Activated naive CD8-positive, alpha-beta T cell treated with anti-CD3 and anti-CD28 coated beads, Interleukin-2, amount 50 U/mL, for 24 hours (primary cell): Measurements from ENCODE around the gene SYCE3.
A peak's percentile ranks its signal among the peaks of the same experiment; 100 is the strongest.
"Not testable (repeated sequence)": the region's sequence is repeated elsewhere in the genome, so short reads cannot be mapped to it uniquely, and the experiment has no call there.

Source experiments
- ATAC-seq: fragments of 150-1000 bp; cut with Tn5 transposase; one replicate; pipeline ENCODE4 v1.10.0; 2021
- DNase-seq: peaks from one replicate; pipeline ENCODE4 v3.0.0; 2021
- H3K27ac Mint-ChIP-seq: one replicate; pipeline ENCODE4 v1.8.0; 2021; ENCODE audit warnings: mild to moderate bottlenecking, mixed read lengths
- H3K27me3 Mint-ChIP-seq: one replicate; pipeline ENCODE4 v1.8.0; 2021; ENCODE audit warnings: mixed read lengths
- H3K36me3 Mint-ChIP-seq: one replicate; pipeline ENCODE4 v1.8.0; 2021; ENCODE audit warnings: low read depth, mixed read lengths
- H3K4me1 Mint-ChIP-seq: one replicate; pipeline ENCODE4 v1.8.0; 2021; ENCODE audit warnings: mixed read lengths
- H3K4me3 Mint-ChIP-seq: one replicate; pipeline ENCODE4 v1.8.0; 2021; ENCODE audit warnings: mild to moderate bottlenecking, moderate library complexity, mixed read lengths
- H3K9me3 Mint-ChIP-seq: one replicate; pipeline ENCODE4 v1.8.0; 2021; ENCODE audit warnings: mixed read lengths

SYCE3 gene

DNA sequence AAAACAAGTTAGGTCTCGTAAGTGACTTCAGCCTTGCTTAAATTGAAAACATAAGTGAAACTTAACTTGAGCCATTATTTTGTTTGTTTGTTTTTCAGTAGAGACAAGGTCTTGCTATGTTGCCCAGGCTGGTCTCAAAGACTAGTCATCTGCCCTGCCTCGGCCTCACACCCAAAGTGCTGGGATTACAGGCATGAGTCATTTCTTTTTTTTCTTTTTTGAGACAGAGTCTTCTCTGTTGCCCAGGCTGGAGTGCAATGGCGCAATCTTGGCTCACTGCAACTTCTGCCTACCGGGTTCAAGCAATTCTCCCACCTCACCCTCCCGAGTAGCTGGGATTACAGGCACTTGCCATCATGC lies 21.1 kb downstream of the SYCE3 start:
- H3K27me3 Mint-ChIP-seq, DNase-seq, H3K9me3 Mint-ChIP-seq, H3K36me3 Mint-ChIP-seq, ATAC-seq: not testable (repeated sequence)
- Mint-ChIP-seq H3K27ac (peak overlapping the region; percentile 90), H3K4me1 (peaks cover 81% of the 10 kb centered on the region), H3K4me3 (peak overlapping the region; percentile 21)

DNA sequence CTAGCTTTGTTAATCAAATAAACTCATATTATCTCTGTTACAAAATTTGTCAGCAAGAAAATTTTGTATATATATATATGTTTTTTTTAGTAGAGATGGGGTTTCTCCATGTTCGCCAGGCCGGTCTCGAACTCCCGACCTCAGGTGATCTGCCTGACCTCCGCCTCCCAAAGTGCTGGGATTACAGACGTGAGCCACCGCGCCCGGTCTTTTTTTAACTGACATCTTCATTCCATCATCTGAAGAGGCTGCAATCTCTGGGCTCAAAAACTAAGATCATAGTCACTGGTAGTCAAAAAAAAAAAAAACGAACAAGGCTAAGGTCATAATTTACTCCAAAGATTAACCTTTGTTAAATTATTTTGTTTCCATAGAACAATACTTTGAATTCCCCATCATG lies 22.3 kb downstream of the SYCE3 start:
- H3K27ac Mint-ChIP-seq, result peak overlapping the region; percentile 90
- peaks cover 8% of the 10 kb centered on the region for H3K36me3 Mint-ChIP-seq
- peaks cover 6% of the 10 kb centered on the region for H3K9me3 Mint-ChIP-seq
- no peak for DNase-seq
- no peak for ATAC-seq
- no peaks in the 10 kb centered on the region for H3K27me3 Mint-ChIP-seq
- H3K4me1 Mint-ChIP-seq, result peaks cover 72% of the 10 kb centered on the region
- peak overlapping the region; percentile 50 for H3K4me3 Mint-ChIP-seq

DNA sequence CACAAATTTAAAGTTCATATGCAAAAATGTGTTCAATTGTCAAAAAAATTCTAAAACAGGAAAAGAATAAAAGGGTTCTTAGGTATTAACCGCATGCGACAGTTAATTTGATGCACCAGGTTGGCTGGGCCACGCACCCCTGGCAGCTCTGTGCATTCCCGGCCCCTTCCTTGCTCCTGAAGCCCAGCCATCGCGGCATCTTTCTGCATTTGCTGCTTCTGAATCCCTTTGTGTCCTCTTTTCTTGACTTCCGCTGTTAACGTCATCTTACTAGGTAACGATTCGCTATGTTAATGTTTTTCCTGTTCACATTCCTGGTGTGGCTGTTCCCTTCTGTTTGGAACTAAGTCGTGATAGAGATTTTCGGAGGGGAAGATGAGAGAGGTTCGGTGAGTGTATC lies 25.0 kb downstream of the SYCE3 start:
- ATAC-seq, result no peak
- Mint-ChIP-seq H3K4me1 (peaks cover 75% of the 10 kb centered on the region), H3K4me3 (peak overlapping the region; percentile 1), H3K9me3 (peaks cover 6% of the 10 kb centered on the region), H3K27ac (peak overlapping the region; percentile 97), H3K27me3 (no peaks in the 10 kb centered on the region), H3K36me3 (peaks cover 8% of the 10 kb centered on the region)
- DNase-seq, result no peak

DNA sequence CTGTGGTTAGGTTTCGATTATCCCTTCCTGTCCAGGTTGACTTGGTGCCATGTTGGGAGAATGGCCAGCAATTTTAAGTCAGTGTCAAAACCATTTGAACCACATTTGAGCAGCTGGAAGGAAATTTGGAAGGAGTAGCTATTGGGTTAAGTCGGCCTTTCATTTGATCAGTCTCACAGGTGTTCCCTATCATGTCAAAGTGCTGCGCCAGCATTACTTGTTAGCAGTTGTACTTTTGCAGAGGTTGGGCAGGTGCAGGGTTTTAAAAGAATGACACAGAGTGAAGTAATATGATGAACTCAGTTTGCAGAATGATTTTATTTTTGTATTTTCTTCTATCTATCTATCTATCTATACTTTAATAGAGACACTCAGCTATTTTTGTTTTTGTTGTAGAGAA lies 26.5 kb downstream of the SYCE3 start:
- H3K36me3 Mint-ChIP-seq, result peaks cover 2% of the 10 kb centered on the region
- no peaks in the 10 kb centered on the region for H3K27me3 Mint-ChIP-seq
- H3K9me3 Mint-ChIP-seq, result no peaks in the 10 kb centered on the region
- H3K27ac Mint-ChIP-seq, result no peak overlapping the region
- DNase-seq (no peak), ATAC-seq (no peak)
- peaks cover 63% of the 10 kb centered on the region for H3K4me1 Mint-ChIP-seq
- H3K4me3 Mint-ChIP-seq, result no peak overlapping the region

DNA sequence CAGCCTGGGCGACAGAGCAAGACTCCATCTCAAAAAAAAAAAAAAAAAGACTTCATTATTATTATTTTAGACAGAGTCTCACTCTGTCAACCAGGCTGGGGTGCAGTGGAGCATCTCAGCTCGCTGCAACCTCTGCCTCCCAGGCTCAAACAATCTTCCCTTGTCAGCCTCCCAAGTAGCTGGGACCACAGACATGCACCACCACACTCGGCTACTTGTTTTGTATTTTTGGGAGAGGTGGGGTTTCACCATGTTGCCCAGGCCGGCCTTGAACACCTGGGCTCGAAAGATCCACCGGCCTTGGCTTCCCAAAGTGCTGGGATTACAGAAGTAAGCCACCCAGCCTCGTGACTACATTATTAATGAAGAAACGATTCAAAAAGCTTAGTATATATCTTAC lies 27.6 kb downstream of the SYCE3 start:
- Mint-ChIP-seq H3K4me3 (no peak overlapping the region), H3K9me3 (no peaks in the 10 kb centered on the region), H3K27me3 (no peaks in the 10 kb centered on the region), H3K27ac (no peak overlapping the region), H3K4me1 (peaks cover 55% of the 10 kb centered on the region), H3K36me3 (no peaks in the 10 kb centered on the region)
- DNase-seq (no peak), ATAC-seq (no peak)

DNA sequence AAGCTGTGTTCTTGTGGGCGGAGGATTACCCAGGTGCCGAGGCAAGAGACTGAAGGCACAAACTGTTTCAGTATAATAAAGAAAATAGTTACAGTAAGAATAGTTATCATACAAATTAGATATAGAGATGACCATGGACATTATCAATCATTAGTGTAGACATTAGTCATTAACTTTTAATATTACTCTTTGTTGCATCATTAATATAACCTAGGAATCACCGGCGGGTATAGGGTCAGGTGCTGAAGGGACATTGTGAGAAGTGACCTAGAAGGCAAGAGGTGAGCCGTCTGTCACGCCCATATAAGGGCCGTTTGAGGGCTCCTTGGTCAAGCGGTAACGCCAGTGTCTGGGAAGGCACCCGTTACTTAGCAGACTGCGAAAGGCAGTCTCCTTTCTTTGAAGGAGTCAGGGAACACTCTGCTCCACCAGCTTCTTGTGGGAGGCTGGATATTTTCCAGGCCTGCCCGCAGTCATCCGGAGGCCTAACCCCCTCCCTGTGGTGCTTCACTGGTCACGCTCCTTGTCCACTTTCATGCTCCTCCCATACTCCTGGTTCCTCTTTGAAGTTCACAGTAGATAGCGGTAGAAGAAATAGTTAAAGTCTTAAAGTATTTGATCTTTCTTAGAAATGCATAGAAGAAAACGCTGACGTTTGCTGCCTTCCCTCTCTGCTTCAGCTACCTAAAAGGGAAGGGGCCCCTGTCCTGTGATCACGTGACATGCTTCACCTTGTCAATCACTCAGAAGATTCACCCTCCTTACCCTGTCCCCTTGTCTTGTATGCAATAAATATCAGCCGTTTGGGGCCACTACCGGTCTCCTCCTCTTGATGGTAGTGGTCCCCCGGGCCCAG lies 28.6 kb downstream of the SYCE3 start:
- H3K36me3 Mint-ChIP-seq, ATAC-seq, H3K9me3 Mint-ChIP-seq, H3K27me3 Mint-ChIP-seq, H3K4me3 Mint-ChIP-seq, DNase-seq: not testable (repeated sequence)
- Mint-ChIP-seq H3K27ac (peak overlapping the region; percentile 62), H3K4me1 (peaks cover 46% of the 10 kb centered on the region)

DNA sequence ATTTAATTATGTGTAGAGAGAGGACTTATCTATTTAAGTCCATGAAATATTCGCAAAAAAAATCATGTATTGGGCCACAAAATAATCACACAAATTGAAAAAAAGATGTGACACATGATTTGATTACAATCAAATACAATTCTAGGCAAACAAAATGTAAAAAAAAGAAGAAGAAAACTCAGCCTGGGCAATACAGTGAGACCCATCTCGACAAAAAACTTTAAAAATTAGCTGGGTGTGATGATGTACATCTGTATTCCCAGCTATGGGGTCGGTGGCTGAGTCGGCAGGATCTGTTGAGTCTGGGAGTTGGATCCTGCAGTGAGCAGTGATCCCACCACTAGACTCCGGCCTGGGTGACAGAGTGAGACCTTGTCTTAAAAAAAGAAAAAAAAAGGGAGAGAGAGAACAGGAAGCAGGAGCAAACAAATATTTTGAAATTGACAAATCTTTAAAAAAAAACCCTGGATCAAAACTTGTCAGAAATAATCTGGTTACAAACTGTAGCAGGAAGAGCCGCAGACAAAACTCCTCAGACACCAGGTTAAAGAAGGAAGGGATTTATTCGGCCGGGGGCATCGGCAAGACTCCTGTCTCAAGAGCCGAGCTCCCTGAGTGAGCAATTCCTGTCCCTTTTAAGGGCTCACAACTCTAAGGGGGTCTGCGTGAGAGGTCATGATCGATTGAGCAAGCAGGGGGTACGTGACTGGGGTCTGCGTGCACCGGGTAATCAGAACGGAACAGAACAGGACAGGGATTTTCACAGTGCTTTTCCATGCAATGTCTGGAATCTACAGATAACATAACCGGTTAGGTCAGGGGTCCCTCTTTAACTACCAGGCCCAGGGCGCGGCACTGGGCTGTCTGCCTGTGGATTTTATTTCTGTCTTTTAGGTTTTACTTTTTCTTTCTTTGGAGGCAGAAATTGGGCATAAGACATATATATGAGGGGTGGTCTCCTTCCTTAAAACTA lies 29.6 kb downstream of the SYCE3 start:
- H3K4me3 Mint-ChIP-seq, result peak overlapping the region; percentile 88
- DNase-seq (no peak), ATAC-seq (no peak)
- peaks cover 44% of the 10 kb centered on the region for H3K4me1 Mint-ChIP-seq
- H3K9me3 Mint-ChIP-seq, result no peaks in the 10 kb centered on the region
- H3K27me3 Mint-ChIP-seq, result no peaks in the 10 kb centered on the region
- H3K36me3 Mint-ChIP-seq, result peaks cover 5% of the 10 kb centered on the region
- H3K27ac Mint-ChIP-seq, result peak overlapping the region; percentile 78

DNA sequence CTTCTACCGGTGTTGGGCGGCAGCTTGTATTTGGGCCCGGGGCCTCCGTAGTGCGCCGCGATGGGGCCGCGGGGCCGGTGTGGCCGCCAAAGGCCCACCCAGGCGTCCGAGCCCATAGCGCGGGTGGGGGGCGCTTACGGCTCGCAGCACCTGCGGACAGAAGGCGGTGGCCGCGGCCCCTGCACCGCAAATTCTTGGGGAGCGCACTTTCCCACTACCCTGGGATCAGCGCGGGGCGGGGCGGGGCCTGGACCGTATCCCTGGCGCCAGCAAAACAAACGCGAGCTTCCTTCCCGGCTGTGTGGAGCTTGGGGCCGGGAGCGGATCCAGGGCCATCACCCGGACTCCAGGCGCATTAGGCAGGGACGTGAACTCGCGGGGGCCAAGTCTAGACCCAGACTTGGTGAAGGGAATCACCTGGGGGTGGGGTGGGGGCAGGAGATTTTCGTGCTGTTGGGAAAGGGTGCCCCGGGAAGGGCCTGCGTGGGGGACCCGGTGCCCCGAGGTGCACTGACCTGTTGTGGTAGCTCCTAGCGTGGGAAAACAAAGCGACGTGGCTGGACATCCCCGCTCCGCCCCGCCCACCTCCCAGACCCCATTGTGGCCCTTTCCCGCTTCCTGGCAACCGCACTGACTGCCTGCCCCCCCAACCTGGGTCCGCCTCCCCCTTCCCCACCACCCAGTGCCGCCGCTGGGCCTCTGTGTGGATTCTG lies 30.6 kb downstream of the SYCE3 start:
- Mint-ChIP-seq H3K4me1 (peaks cover 44% of the 10 kb centered on the region), H3K27ac (peak overlapping the region; percentile 78), H3K27me3 (no peaks in the 10 kb centered on the region)

DNA sequence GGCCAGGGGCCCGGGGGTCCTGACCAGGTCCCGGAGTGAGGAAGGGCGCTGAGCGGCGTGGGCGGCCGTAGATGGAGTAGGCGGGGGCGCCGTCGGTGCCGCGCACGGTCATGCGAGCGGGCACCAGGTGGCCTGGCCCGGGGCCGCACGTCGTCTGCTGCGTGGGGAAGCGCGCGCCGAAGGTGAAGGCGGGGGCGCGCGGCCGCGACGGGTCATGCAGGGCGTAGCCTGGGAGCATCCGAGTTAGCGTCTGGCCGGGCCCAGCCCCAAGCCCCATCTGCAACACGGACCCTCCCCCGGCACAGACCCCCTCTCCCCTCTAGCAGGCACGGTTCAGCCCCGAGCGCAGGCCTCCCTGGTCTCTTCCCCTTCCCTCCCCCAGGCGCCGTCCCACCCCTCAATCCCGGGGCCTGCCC lies 31.2 kb downstream of the SYCE3 start:
- Mint-ChIP-seq H3K36me3 (peaks cover 5% of the 10 kb centered on the region), H3K27me3 (no peaks in the 10 kb centered on the region), H3K27ac (peak overlapping the region; percentile 94), H3K9me3 (no peaks in the 10 kb centered on the region), H3K4me3 (peak overlapping the region; percentile 88), H3K4me1 (peaks cover 45% of the 10 kb centered on the region)
- peak; percentile 79 for DNase-seq
- ATAC-seq, result peak; percentile 44

More for the DNA sequence above, 30.6 kb downstream of the SYCE3 start:
- no peak for DNase-seq
- H3K4me3 Mint-ChIP-seq, result peak overlapping the region; percentile 88
- ATAC-seq, result no peak
- H3K36me3 Mint-ChIP-seq, result peaks cover 5% of the 10 kb centered on the region
- H3K9me3 Mint-ChIP-seq, result no peaks in the 10 kb centered on the region

DNA sequence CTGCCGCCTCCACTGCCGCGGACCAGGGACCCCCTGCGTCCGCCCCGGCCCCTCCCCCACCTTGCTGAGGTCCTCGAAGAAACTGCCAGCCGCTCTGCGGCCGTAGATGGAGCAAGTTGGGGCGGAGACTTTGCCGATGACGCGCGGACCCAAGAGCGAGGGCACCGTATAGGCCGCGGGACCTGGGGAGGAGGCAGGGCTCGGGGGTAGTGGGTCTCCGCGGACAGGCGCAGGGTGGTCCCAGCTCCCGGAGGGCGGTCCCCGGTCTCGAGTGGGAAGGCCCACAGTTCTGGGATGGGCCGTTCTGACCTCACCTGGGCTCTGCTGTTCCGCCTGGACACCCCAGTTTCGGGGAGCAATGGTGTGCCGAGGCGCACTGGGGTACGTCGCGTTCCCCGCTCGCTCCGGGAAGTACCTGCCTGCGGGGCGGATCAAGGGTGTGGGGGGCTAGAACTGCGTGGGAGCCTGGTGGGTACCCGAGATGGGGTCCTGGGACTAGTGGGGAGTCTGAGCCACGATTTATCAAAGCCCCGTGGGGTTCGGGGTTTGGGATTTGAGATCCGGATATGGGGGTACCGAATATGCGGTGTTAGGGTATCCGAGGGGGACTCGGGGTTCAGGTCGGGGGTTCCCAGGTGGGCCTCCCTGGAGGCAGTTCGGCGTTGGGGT lies 31.7 kb downstream of the SYCE3 start:
- ATAC-seq (peak; percentile 55), DNase-seq (peak; percentile 89)
- peak overlapping the region; percentile 94 for H3K27ac Mint-ChIP-seq
- no peaks in the 10 kb centered on the region for H3K9me3 Mint-ChIP-seq
- H3K4me3 Mint-ChIP-seq, result peak overlapping the region; percentile 88
- H3K27me3 Mint-ChIP-seq, result no peaks in the 10 kb centered on the region
- H3K36me3 Mint-ChIP-seq, result peaks cover 5% of the 10 kb centered on the region
- peaks cover 45% of the 10 kb centered on the region for H3K4me1 Mint-ChIP-seq

DNA sequence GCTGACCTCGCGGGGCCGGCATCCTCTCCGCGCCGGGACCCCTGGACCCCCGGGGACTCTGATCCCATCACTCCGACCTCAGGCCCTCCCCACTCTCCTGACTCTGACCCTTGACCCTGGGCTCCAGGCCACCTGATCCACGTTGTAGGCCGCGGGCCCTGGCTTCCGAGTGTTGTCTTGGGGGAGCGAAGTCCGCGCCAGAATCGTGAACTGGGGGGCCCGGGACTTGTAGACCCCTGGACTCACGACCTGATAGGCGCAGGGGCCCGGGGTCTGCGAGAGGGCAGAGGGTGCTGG lies 32.2 kb downstream of the SYCE3 start:
- peaks cover 45% of the 10 kb centered on the region for H3K4me1 Mint-ChIP-seq
- no peaks in the 10 kb centered on the region for H3K27me3 Mint-ChIP-seq
- H3K36me3 Mint-ChIP-seq, result peaks cover 5% of the 10 kb centered on the region
- no peak for DNase-seq
- peak overlapping the region; percentile 94 for H3K27ac Mint-ChIP-seq
- ATAC-seq, result no peak
- H3K4me3 Mint-ChIP-seq, result peak overlapping the region; percentile 88
- no peaks in the 10 kb centered on the region for H3K9me3 Mint-ChIP-seq

DNA sequence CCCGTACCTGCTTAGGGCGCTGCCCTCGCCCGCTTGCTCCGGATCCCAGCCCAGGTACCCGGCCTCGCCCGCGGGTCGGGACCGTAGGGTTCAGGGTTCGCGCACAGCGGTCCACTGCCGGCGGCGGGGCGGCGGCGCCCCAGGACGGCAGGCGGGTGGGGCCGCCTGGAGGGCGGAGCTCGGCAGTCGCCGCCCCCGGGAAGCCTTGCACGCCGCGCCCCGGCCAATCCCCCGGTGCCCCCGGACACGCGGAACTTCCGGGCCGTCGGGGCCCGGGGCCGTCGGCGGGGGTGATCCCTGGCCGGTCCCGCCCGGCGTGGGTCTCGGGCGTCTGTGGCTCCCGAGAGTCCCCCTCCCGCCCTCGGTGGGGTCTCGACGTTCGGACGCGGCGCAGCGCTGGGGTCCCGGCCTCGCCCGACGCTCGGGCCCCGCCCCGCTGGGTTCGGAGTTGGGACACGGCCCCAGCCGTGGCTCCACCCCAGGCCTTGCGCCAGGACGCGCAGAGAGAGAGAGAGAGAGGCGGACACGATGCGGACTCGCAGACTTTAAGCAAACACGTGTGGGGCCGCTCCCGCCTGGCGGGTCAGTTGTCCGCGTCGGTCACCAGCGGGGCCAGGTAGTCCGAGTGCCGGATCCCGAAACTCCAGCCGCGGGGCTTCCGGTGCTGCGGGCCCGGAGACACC lies 32.7 kb downstream of the SYCE3 start, which contains the start of gene TYMP:
Gene TYMP, minus strand, starts transcription at position 116 of the 683 bp plus-strand sequence. CDS start 303 bp downstream, outside the sequence.
- H3K4me1 Mint-ChIP-seq, result peaks cover 42% of the 10 kb centered on the region
- peak; percentile 18 for ATAC-seq

DNA sequence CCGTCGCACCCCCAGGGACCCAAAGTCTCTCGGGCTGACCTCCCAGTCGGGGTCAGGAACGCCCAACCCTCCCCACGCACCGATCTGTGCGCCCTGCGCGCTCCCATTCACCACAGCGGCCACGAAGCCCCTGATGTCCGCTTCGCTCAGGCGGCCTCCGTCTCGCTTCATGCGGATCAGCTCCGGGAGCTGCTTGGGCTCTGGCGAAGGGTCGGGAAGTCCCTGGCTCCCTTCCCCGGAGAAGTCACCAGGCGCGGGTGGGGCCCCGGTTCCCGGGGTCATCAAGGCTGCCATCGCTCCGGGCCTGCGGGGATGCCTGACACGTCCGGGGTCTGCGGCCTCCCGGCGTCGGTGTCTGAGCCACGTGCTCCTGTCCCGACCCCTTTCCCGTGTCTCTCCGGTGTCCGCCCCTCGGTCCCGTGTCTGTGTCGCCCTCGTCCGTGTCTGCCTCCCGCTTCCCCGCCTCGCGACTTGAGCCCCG lies 33.3 kb downstream of the SYCE3 start:
- DNase-seq (no peak), ATAC-seq (no peak)
- Mint-ChIP-seq H3K4me3 (peak overlapping the region; percentile 79), H3K9me3 (no peaks in the 10 kb centered on the region), H3K27ac (no peak overlapping the region), H3K4me1 (peaks cover 44% of the 10 kb centered on the region), H3K36me3 (peaks cover 9% of the 10 kb centered on the region), H3K27me3 (no peaks in the 10 kb centered on the region)

More for the DNA sequence above, 32.7 kb downstream of the SYCE3 start, which contains the start of gene TYMP:
- DNase-seq, result peak; percentile 83
- H3K27me3 Mint-ChIP-seq, result no peaks in the 10 kb centered on the region
- no peaks in the 10 kb centered on the region for H3K9me3 Mint-ChIP-seq
- peaks cover 5% of the 10 kb centered on the region for H3K36me3 Mint-ChIP-seq
- H3K4me3 Mint-ChIP-seq, result peak within 1 kb of the TSS; percentile 88
- peak within 1 kb of the TSS; percentile 94 for H3K27ac Mint-ChIP-seq
